SKM-1 treated with dmso at 0.1 percent for 144 hours (cell line): ENCODE data around the gene RETREG1.
"Not testable (repeated sequence)": the region's sequence is repeated elsewhere in the genome, so short reads cannot be mapped to it uniquely, and the experiment has no call there.

Experiments used
- DNase-seq: peaks from one replicate; lab custom pipeline; 2025; ENCODE audit not compliant: unreplicated experiment; lab: John Stamatoyannopoulos, UW

RETREG1 gene

GRCh38 chr5:16617274-16617968 lies 624 bp upstream of the RETREG1 start:
- no peak for DNase-seq

GRCh38 chr5:16615741-16616535 lies 859 bp downstream of the RETREG1 start:
- DNase-seq = no peak

GRCh38 chr5:16612007-16612406 lies 4.8 kb downstream of the RETREG1 start:
- no peak for DNase-seq

- not testable (repeated sequence) for DNase-seq
Measured at GRCh38 chr5:16610896-16611295, 5.9 kb downstream of the RETREG1 start.

- DNase-seq = no peak
Measured at GRCh38 chr5:16609412-16609811, 7.4 kb downstream of the RETREG1 start.

- DNase-seq = no peak
Measured at GRCh38 chr5:16606628-16607027, 10.2 kb downstream of the RETREG1 start.

GRCh38 chr5:16603701-16604100 lies 13.1 kb downstream of the RETREG1 start:
- no peak for DNase-seq

GRCh38 chr5:16603295-16603694 lies 13.5 kb downstream of the RETREG1 start:
- DNase-seq = no peak

- no peak for DNase-seq
Measured at GRCh38 chr5:16602182-16602581, 14.6 kb downstream of the RETREG1 start.

- no peak for DNase-seq
Measured at GRCh38 chr5:16600946-16601345, 15.9 kb downstream of the RETREG1 start.

- no peak for DNase-seq
Measured at GRCh38 chr5:16600397-16600796, 16.4 kb downstream of the RETREG1 start.

- no peak for DNase-seq
Measured at GRCh38 chr5:16597946-16598694, 18.7 kb downstream of the RETREG1 start.

- no peak for DNase-seq
Measured at GRCh38 chr5:16596581-16596940, 20.2 kb downstream of the RETREG1 start.

- DNase-seq = no peak
Measured at GRCh38 chr5:16595881-16596580, 20.8 kb downstream of the RETREG1 start.

- no peak for DNase-seq
Measured at GRCh38 chr5:16593628-16594027, 23.2 kb downstream of the RETREG1 start.

GRCh38 chr5:16593013-16593412 lies 23.8 kb downstream of the RETREG1 start:
- DNase-seq = no peak

- no peak for DNase-seq
Measured at GRCh38 chr5:16592255-16592654, 24.5 kb downstream of the RETREG1 start.

- DNase-seq = no peak
Measured at GRCh38 chr5:16590685-16591084, 26.1 kb downstream of the RETREG1 start.

GRCh38 chr5:16589658-16590057 lies 27.1 kb downstream of the RETREG1 start:
- no peak for DNase-seq

- DNase-seq = no peak
Measured at GRCh38 chr5:16588434-16589214, 28.2 kb downstream of the RETREG1 start.
